ENCODE data around the gene DDX23. TPM values are rescaled to one million over a fixed set of nuclear protein-coding genes. Genes with fewer than 3 reads are reported as not detected.

Gene DDX23
- total RNA-seq, 1 experiment from 2014 or later, result 151 TPM

DNA sequence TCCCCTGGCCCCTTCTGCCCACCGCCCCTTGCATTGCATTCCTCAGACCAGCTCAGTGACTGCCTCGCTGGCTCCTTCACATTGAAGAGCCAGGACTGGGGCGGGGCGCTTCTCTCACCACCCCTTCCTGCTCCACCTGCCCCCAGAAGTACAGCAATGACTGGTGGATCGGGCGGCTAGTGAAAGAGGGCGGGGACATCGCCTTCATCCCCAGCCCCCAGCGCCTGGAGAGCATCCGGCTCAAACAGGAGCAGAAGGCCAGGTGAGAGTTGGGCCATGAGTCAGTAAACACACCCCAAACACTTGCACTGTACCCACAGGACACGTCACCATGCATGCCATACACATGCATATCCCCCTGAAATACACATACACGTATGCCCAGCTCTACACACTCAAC, 27.9 kb downstream of the DDX23 start:
- no peak for DNase-seq
- peaks cover 7% of the 10 kb centered on the region for H3K4me1 Mint-ChIP-seq (ENCODE audit: low read depth, unreplicated experiment)
- no peaks in the 10 kb centered on the region; the same call in 1 of the 2 replicates for H3K36me3 ChIP-seq (ENCODE audit: control insufficient read depth, insufficient read depth, low read length)
- intact Hi-C loops (cut with micrococcal nuclease; ENCODE audit: unreplicated experiment), result no loop called here
- ChIA-PET CTCF (interaction anchor here (1.5 kb wide), 1 partner anchor 67 kb away, joined by 4 read pairs; no protein-coding TSS in a partner anchor), POLR2A (no interaction called here)
- no peak overlapping the region for H3K4me3 Mint-ChIP-seq (ENCODE audit: unreplicated experiment)
- no peaks in the 10 kb centered on the region for H3K9me3 Mint-ChIP-seq (ENCODE audit: unreplicated experiment)
- no peak overlapping the region for H3K4me3 ChIP-seq (ENCODE audit: low read depth, low read length)
- H3K27me3 ChIP-seq (replicated peaks; ENCODE audit: control insufficient read depth, insufficient read depth, low read length), result no peaks in the 10 kb centered on the region
- no peaks in the 10 kb centered on the region for H3K27me3 Mint-ChIP-seq (ENCODE audit: insufficient read depth, unreplicated experiment)
- H3K4me1 ChIP-seq, result no peaks in the 10 kb centered on the region
- H3K9me3 ChIP-seq, result no peaks in the 10 kb centered on the region
- no TSS peak for BruUV-seq (replicated peaks)
- H3K36me3 Mint-ChIP-seq (ENCODE audit: insufficient read depth, unreplicated experiment), result peaks cover 25% of the 10 kb centered on the region
- TF ChIP-seq, protein P1, sequence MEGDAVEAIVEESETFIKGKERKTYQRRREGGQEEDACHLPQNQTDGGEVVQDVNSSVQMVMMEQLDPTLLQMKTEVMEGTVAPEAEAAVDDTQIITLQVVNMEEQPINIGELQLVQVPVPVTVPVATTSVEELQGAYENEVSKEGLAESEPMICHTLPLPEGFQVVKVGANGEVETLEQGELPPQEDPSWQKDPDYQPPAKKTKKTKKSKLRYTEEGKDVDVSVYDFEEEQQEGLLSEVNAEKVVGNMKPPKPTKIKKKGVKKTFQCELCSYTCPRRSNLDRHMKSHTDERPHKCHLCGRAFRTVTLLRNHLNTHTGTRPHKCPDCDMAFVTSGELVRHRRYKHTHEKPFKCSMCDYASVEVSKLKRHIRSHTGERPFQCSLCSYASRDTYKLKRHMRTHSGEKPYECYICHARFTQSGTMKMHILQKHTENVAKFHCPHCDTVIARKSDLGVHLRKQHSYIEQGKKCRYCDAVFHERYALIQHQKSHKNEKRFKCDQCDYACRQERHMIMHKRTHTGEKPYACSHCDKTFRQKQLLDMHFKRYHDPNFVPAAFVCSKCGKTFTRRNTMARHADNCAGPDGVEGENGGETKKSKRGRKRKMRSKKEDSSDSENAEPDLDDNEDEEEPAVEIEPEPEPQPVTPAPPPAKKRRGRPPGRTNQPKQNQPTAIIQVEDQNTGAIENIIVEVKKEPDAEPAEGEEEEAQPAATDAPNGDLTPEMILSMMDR (IDR thresholded peaks at IDR 0.05; ENCODE audit: insufficient read depth in 1 of 2, low read depth in 1 of 2, low read length in 1 of 2, severe bottlenecking in 1 of 2, unreplicated experiment in 1 of 2), result no peak
- no peak overlapping the region for H3K27ac Mint-ChIP-seq (ENCODE audit: unreplicated experiment)

DNA sequence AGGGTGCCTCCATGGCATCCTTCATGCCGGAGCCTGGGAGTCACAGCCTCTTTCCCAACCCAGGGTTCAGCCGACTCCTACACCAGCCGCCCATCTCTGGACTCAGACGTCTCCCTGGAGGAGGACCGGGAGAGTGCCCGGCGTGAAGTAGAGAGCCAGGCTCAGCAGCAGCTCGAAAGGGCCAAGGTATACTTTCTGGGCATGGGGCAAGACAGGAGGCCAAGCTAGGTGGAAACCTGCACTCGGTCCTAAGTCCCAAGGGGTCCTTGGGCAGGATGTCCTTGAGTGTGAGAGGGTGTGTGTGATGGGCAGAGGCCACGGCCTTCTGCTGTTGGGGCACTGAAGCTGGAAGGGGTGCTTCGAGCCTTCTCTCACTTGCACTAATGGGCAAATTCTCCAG, 28.7 kb downstream of the DDX23 start:
- peaks cover 22% of the 10 kb centered on the region for H3K36me3 Mint-ChIP-seq (ENCODE audit: insufficient read depth, unreplicated experiment)
- no peaks in the 10 kb centered on the region for H3K9me3 Mint-ChIP-seq (ENCODE audit: unreplicated experiment)
- Histone ChIP-seq H3K27me3 (replicated peaks; ENCODE audit: control insufficient read depth, insufficient read depth, low read length) (no peaks in the 10 kb centered on the region), H3K4me1 (no peaks in the 10 kb centered on the region), H3K4me3 (ENCODE audit: low read depth, low read length) (no peak overlapping the region), H3K36me3 (ENCODE audit: control insufficient read depth, insufficient read depth, low read length) (no peaks in the 10 kb centered on the region; the same call in 1 of the 2 replicates), H3K9me3 (no peaks in the 10 kb centered on the region)
- intact Hi-C loops (cut with micrococcal nuclease; ENCODE audit: unreplicated experiment), result no loop called here
- ChIA-PET POLR2A (interaction anchor here (0.6 kb wide), 1 partner anchor 308 kb away, joined by 3 read pairs; the partner anchor contains the start of gene TUBA1B), CTCF (interaction anchor here (1.5 kb wide), 1 partner anchor 68 kb away, joined by 4 read pairs; no protein-coding TSS in a partner anchor)
- H3K27ac Mint-ChIP-seq (ENCODE audit: unreplicated experiment), result no peak overlapping the region
- no peaks in the 10 kb centered on the region for H3K27me3 Mint-ChIP-seq (ENCODE audit: insufficient read depth, unreplicated experiment)
- peaks cover 7% of the 10 kb centered on the region for H3K4me1 Mint-ChIP-seq (ENCODE audit: low read depth, unreplicated experiment)
- H3K4me3 Mint-ChIP-seq (ENCODE audit: unreplicated experiment), result no peak overlapping the region
- TF ChIP-seq, protein P1 (IDR thresholded peaks at IDR 0.05; ENCODE audit: insufficient read depth in 1 of 2, low read depth in 1 of 2, low read length in 1 of 2, severe bottlenecking in 1 of 2, unreplicated experiment in 1 of 2), result no peak
- BruUV-seq (replicated peaks), result no TSS peak
- no peak for DNase-seq

DNA sequence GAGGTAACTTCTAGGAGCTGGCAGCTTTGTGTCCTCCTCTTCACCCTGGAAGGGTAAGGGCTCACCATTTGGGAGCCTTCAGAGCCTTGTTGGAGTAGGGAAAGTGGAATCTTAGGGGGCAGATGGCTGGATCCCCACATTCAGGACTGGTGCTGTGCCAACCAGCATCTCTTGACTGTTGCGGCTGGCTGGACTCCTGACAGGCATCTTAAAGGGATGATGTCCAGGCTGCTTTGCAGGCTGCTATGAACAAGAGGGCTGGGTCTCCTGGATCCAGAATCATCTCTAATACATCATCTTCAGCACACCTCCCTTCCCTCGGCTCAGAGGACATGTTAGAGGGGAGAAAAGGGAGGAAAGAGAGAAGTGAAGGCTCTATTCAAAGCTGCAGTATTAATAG, 29.3 kb downstream of the DDX23 start:
- Mint-ChIP-seq H3K9me3 (ENCODE audit: unreplicated experiment) (no peaks in the 10 kb centered on the region), H3K27me3 (ENCODE audit: insufficient read depth, unreplicated experiment) (no peaks in the 10 kb centered on the region), H3K27ac (ENCODE audit: unreplicated experiment) (no peak overlapping the region), H3K4me1 (ENCODE audit: low read depth, unreplicated experiment) (peaks cover 7% of the 10 kb centered on the region), H3K4me3 (ENCODE audit: unreplicated experiment) (no peak overlapping the region), H3K36me3 (ENCODE audit: insufficient read depth, unreplicated experiment) (peaks cover 21% of the 10 kb centered on the region)
- no peaks in the 10 kb centered on the region for H3K9me3 ChIP-seq
- CTCF ChIA-PET, result interaction anchor here (1.5 kb wide), 1 partner anchor 68 kb away, joined by 4 read pairs; no protein-coding TSS in a partner anchor
- DNase-seq, result no peak
- POLR2A ChIA-PET, result interaction anchor here (0.6 kb wide), 1 partner anchor 309 kb away, joined by 3 read pairs; the partner anchor contains the start of gene TUBA1B
- H3K27me3 ChIP-seq (replicated peaks; ENCODE audit: control insufficient read depth, insufficient read depth, low read length), result no peaks in the 10 kb centered on the region
- no TSS peak for BruUV-seq (replicated peaks)
- H3K4me3 ChIP-seq (ENCODE audit: low read depth, low read length), result no peak overlapping the region
- TF ChIP-seq, protein P1 (IDR thresholded peaks at IDR 0.05; ENCODE audit: insufficient read depth in 1 of 2, low read depth in 1 of 2, low read length in 1 of 2, severe bottlenecking in 1 of 2, unreplicated experiment in 1 of 2), result no peak
- intact Hi-C loops (cut with micrococcal nuclease; ENCODE audit: unreplicated experiment), result no loop called here
- peaks cover 2% of the 10 kb centered on the region for H3K4me1 ChIP-seq
- no peaks in the 10 kb centered on the region for H3K36me3 ChIP-seq (ENCODE audit: control insufficient read depth, insufficient read depth, low read length)
